22Rv1 (cell line): ENCODE measurements around the gene BSG.

ENCODE experiments used
- H3K27ac ChIP-seq: fragments of 450-650 bp; 2 replicates; pipeline ENCODE4 v1.5.1; 2017
- ZFX ChIP-seq: fragments of 450-650 bp; IDR thresholded peaks from 2 replicates; pipeline ENCODE4 v1.6.1; 2017; ENCODE audit warnings: antibody characterized with exemption, borderline replicate concordance
- TF ChIP-seq, protein P1 (sequence below): fragments of 450-650 bp; IDR thresholded peaks from 2 replicates; pipeline ENCODE4 v1.5.1; 2017; ENCODE audit warnings: mild to moderate bottlenecking

The BSG gene

DNA sequence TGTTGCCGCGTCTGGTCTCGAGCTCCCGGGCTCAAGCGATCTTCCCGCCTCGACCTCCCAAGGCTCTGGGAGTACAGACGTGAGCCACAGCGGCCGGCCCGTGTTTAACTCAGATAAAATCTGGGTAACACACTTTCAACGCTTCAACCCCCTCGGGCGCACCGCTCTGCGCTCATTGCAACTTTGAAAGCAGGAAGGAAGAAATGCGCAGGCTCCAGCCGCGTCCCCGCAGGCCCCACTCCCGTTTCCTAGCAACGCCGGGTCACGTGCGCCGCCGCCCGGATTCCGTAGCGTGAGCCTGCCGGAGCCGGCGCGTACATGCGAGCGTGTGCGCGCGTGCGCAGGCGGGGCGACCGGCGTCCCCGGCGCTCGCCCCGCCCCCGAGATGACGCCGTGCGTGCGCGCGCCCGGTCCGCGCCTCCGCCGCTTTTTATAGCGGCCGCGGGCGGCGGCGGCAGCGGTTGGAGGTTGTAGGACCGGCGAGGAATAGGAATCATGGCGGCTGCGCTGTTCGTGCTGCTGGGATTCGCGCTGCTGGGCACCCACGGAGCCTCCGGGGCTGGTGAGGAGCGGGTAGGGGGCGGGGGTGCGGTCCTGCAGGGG, at the start of gene BSG:
TSS of gene BSG (plus strand) at position 457 of the 603 bp plus-strand sequence. CDS start at position 496, 39 bp downstream.
- H3K27ac ChIP-seq = peak within 1 kb of the TSS; percentile 99
- no peak for TF ChIP-seq ZFX
- TF ChIP-seq, protein P1, sequence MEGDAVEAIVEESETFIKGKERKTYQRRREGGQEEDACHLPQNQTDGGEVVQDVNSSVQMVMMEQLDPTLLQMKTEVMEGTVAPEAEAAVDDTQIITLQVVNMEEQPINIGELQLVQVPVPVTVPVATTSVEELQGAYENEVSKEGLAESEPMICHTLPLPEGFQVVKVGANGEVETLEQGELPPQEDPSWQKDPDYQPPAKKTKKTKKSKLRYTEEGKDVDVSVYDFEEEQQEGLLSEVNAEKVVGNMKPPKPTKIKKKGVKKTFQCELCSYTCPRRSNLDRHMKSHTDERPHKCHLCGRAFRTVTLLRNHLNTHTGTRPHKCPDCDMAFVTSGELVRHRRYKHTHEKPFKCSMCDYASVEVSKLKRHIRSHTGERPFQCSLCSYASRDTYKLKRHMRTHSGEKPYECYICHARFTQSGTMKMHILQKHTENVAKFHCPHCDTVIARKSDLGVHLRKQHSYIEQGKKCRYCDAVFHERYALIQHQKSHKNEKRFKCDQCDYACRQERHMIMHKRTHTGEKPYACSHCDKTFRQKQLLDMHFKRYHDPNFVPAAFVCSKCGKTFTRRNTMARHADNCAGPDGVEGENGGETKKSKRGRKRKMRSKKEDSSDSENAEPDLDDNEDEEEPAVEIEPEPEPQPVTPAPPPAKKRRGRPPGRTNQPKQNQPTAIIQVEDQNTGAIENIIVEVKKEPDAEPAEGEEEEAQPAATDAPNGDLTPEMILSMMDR = no peak

GRCh38 chr19:522726-523125, 49.7 kb upstream of the BSG start:
- TF ChIP-seq, protein P1 = no peak
- no peak for TF ChIP-seq ZFX
- no peak overlapping the region for H3K27ac ChIP-seq

GRCh38 chr19:524062-524674, 48.2 kb upstream of the BSG start:
- TF ChIP-seq, protein P1 = no peak
- TF ChIP-seq ZFX = no peak

DNA sequence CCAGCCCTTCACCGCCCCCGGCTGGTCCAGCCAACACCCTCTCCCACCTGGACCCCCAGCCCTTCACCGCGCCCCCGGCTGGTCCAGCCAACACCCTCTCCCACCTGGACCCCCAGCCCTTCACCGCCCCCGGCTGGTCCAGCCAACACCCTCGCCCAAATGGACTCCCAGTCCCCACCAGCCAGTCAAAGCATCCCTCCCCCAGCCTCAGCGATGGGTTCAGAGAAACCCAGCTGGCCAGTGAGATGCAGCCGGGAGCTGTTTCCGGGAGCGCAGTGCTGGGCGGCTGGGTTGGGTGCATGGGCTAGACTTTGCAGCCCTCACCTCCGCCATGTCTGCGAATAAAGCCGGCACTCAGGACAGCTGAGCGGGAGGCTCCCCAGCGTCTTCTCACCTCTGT, 47.4 kb upstream of the BSG start:
- peak overlapping the region; percentile 32; the same call in 1 of the 2 replicates for H3K27ac ChIP-seq
- no peak for TF ChIP-seq ZFX
- TF ChIP-seq, protein P1 = no peak

More at GRCh38 chr19:524062-524674, 48.2 kb upstream of the BSG start:
- H3K27ac ChIP-seq = no peak overlapping the region; the same call in 1 of the 2 replicates

DNA sequence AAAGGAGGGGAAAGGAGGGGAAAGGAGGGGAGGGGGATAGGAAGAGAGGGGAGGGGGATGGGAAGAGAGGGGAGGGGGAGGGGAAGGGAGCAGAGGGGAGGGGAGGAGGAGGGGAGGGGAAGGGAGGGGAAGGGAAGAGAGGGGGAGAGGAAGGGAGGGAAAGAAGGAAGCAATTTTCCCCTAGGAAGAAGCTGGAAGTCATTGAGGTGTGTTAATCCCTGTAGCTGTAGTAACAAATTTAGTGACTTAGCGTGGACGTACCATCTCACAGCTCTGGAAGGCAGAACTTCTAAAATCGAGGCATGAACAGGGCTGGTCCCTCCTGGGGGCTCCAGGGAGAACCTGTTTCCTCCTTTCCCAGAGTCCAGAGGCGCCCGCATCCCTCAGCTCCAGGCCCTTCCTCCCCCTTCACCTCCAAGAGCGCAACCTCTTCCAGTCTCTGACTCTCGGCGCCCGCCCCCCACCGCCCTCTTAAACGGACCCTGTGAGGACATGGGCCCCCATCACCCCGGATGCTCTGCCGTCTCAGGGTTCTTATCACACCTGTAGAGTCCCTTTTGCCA, 46.5 kb upstream of the BSG start:
- no peak for TF ChIP-seq ZFX
- TF ChIP-seq, protein P1 = no peak
- H3K27ac ChIP-seq = no peak overlapping the region

DNA sequence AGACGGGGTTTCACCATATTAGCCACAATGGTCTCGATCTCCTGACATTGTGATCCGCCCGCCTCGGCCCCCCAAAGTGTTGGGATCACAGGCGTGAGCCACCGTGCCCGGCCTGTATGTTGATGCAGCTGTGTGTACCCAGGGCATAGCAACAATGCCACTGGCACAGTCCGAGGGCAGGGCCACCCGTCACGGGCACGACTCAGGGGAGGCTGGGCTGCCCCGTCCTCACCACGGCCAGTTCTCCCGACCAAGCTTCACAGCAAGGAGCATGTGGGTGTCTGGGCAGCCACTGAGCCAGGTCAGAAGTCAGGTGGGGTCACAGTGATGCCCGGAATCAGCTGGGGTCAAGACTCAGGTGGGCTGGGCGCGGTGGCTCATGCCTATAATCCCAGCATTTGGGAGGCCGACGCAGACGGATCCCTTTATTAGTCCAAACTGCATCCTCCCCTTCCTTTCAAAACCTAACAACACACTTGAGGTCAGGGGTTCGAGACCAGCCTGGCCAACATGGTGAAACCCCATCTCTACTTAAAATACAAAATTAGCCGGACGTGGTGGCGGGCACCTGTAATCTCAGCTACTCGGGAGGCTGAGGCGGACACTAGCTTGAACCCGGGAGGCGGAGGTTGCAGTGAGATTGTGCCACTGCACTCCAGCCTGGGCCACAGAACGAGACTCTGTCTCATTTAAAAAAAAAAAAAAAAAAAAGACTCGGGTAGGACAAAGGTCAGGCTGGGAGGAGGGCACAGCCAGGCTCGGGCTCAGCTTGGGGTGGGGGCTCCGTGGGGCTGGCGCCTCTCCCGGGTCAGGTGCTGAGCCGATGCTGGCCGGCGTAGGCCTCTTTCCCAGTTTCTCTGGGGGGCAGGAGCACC, 42.0 kb upstream of the BSG start:
- TF ChIP-seq, protein P1 = no peak
- no peak for TF ChIP-seq ZFX
- peak overlapping the region; percentile 87 for H3K27ac ChIP-seq
